ENCODE results near the gene MYMK.
"Not testable (repeated sequence)": the region's sequence is repeated elsewhere in the genome, so short reads cannot be mapped to it uniquely, and the experiment has no call there.

Gene MYMK, protein sequence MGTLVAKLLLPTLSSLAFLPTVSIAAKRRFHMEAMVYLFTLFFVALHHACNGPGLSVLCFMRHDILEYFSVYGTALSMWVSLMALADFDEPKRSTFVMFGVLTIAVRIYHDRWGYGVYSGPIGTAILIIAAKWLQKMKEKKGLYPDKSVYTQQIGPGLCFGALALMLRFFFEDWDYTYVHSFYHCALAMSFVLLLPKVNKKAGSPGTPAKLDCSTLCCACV
- total RNA-seq = 0 reads per million in 4 donors

DNA sequence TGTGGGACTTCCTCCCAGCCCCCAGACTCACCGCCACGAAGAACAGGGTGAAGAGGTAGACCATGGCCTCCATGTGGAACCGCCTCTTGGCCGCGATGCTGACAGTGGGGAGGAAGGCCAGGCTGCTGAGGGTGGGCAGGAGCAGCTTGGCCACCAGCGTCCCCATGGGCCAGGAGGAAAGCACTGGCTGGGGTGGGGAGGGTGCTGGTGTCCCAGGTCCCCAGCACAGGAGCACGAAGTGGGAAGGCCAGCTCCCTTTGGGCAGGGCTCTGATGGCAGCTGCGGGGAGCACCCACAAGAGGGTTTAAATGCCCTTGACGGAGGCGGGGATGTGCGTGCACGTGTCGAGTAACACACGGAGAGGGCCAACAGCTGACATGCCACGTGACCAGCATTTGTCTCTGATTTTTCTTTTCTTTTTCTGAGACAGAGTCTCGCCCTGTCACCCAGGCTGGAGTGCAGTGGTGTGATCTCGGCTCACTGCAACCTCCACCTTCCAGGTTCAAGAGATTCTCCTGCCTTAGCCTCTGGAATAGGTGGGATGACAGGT is at the start of gene MYMK:
MYMK (minus strand) TSS at position 281 of the 550 bp plus-strand sequence; CDS start at position 166, 115 bp downstream.
- no peak for DNase-seq

DNA sequence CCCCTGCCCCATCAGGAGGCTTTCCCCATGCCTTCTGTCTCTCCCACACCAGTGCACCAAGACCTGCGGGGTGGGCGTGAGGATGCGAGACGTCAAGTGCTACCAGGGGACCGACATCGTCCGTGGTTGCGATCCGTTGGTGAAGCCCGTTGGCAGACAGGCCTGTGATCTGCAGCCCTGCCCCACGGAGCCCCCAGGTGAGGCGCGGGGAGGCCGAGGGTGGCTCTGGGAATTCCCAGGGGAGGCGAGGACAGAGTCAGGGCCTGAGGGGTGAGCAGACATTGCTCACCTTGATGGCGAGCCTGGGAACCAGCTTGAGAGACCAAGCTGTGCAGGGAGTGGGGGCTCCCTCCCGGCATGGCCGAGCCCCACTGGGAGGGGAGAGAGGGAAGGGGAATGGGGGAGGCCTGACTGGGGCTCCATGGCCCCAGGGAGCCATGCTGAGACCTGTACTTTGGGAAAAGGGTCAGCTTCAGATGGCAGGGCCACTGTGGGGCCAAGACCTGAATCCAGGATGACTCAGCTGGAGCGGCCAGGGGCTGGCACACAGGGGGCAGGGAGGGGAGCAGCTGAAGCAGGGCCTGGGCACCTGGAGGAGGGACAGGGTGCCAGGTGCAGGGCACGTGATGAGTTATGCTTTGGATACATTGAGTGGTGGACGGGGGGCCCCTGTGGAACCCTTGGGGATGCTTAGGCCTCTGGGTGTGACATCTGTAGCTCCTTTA is 49.2 kb upstream of the MYMK start:
- DNase-seq = no peak

DNA sequence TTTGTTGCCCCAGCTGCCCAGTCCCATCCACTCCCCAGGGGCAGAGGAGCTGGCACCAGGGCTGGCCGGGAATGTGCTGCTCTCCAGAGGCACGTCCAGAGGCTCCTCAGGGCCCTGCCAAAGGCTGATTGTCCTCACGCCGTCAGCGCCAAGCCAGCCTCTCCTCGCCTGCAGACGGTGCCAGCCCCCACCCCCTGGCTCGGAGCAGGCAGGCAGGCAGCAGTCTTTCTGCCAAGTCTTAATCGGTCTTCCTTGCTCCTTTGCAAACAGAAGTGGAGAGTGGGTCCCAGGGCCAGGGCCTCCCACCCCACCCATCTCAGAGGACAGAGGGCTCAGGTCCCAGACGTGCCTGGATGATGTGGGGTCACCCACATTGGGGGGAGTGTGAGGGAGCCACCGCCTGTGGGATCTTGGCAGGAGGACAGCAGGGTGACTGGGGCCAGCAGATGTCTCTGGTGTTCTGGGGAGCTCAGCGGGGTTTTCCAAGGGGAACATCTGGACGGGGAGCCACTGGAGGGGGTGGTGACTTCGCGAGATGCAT is 48.1 kb upstream of the MYMK start:
- no peak for DNase-seq

DNA sequence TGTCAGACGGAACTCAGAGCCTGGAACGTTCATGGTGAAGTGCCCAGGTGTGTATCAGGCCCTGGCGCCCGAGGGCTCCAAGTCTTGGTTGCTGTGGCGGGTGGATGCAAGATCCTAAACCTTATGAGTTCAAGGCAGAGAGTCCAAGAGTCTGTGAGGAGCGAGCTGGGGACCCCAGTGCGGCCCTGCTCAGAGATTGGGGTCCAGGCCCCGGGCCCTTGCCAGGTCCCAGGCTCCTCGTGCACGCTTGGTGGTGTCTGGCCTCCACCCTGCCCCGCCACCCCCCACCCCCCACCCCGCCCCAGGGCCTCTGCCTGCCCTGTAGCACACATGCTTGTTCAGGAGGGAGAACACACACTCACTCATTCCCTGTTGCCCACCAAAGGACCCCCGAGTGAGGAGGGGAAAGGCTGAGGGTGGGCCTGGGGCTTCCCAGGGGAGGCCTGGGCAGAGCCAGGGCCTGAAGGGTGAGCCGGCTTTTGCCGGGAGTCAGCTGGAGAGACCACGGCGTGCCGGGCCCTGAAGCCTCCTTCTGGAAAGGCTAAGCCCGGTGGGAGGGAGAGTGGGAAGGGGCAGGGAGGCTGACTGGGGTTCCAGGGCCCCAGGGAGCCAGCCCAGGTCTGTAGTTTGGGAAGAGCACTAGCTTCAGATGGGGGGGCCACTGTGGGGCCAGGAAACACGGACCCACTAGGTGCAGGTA is 47.3 kb upstream of the MYMK start:
- no peak for DNase-seq

DNA sequence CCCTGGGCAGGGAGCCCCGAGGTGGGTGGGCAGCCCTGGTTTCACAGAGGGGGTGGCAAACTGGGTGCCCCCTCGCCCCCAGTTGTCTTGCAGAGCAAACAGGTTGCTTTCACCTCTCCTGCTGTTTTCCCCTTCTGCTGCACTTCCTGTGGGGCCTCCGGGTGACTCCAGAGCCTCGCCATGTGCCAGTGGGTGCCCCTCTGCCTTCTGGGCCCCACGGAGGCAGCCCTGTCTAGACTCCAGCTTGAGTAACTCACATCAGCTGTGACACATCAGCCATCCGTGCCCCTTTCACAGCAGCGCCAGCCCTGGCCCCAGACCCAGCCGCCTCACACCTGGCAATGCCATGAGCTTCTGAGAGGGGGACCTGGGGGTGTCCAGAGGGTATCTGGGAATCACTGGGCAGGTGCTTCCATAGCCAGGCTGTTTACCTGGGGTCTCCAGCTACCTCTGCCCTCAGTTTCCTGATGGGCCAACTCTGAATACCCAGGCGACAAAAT is 46.7 kb upstream of the MYMK start:
- DNase-seq = no peak

DNA sequence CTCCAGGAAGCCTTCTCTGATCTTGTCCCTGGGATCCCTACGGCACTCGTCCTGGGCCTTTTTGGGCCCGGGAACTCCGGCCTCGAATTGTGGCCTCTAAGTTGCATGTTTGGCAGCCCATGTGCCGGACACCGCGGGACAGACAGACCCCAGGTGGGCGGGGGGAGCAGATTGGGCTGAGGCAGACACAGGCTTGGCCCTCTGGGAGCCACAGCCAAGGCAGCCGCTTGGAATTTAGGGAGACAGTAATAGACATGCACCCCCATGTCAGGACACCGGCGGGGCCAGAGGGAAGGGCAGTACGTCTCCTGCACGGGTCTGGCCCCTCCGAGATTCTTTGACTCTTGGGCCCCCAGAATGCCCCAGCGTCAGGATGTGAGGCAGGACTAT is 45.9 kb upstream of the MYMK start:
- no peak for DNase-seq

DNA sequence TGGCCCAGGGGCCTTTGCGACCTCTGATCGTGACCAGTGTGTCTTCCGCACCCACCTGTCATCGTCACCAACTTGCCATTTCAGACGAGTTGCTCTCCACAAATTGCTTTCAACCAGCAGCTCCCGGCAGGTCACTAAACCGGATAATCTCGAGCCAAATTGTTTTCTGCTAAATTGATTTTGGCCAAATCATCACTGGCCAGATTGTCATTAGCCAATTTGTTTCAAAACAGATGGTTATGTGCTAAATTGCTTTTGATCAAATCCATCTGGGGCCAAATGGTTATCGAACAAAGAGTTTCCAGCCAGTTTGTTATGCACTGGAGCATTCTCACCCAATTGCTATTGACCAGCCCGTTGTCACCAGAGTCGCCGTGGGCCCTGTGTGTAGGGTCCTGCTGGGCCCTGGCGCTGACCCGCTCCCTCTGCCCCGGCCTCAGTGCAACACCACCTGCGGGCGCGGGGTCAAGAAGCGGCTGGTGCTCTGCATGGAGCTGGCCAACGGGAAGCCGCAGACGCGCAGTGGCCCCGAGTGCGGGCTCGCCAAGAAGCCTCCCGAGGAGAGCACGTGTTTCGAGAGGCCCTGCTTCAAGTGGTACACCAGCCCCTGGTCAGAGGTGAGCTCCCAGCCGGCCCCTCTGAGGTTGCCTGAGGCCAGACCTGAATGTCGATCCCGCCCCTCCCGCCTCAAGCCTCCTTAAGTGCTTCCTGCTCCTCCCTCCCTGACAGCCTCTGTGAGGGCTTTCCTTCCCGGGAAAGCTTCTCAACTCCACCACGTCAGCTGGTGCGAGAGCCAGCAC is 45.3 kb upstream of the MYMK start:
- no peak for DNase-seq

DNA sequence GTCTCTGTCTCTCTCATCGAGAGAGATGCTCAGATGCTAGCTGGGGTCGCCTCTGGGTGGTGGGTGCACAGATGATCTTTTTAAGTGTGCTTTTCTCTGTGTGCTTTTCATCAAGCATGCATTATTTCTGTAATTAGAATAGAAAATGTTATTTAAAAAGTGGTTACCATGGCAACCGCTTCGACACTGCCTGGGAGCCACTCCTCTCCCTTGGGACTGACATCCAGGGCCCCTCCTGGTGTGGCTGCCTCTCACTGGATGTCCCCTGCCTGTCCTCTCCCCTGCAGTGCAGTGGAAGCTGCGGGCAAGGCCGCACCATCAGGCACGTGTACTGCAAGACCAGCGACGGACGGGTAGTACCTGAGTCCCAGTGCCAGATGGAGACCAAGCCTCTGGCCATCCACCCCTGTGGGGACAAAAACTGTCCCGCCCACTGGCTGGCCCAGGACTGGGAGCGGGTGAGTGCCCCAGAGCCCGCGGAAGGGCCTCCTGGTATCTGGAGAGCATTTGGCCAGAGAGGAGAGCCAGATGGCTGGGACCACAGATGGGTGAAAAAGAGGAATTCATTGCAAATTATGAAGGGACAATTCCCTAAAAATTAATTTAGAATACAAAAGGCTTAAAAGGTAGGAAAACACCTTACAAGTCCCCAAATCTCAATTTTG is 44.5 kb upstream of the MYMK start:
- no peak for DNase-seq

DNA sequence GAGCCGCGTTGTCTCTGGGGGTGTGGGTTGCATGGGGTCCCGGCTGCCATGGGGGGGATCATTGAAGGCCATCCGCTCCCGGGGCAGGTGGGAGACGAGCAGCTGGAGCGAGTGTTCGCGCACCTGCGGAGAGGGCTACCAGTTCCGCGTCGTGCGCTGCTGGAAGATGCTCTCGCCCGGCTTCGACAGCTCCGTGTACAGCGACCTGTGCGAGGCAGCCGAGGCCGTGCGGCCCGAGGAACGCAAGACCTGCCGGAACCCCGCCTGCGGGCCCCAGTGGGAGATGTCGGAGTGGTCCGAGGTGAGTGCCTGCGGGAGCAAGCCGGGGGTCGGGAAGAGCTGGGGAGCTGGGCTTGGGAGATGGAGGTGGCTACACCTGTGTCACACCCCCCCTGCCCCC is 43.4 kb upstream of the MYMK start:
- DNase-seq = no peak

DNA sequence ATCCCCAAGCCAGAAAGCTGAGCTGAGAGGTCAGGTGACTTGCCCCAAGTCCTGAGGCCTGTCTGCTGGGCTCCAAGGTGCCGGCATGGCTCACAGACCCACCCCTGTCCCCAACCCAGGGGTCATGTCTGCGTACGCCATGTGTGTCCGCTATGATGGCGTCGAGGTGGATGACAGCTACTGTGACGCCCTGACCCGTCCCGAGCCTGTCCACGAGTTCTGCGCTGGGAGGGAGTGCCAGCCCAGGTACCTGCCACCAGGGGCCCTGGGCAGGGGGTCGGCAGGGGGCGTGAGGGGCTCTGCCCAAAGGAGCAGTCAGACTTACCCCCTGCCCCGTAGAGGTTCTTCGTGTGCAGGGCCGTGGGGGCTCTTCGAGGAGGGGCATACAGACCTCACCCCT is 42.1 kb upstream of the MYMK start:
- no peak for DNase-seq

DNA sequence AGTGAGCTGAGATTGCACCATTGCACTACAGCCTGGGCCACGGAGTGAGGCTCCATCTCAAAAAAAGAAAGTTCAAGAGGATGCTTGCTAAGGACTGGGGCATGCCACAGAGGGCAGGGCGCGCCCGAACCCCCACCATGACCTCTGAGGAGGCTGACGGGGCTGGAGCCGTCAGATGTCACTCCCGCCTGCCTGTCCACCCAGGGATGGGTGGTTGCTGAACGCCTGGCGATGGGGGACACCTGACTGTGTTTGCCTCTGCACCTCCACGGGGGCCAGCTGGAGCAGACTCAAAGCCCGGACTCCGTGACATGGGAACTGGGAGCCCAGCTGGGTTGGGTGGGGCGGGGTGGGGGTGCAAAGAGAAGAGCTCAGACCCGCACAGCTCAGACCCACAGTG is 41.6 kb upstream of the MYMK start:
- DNase-seq = no peak

DNA sequence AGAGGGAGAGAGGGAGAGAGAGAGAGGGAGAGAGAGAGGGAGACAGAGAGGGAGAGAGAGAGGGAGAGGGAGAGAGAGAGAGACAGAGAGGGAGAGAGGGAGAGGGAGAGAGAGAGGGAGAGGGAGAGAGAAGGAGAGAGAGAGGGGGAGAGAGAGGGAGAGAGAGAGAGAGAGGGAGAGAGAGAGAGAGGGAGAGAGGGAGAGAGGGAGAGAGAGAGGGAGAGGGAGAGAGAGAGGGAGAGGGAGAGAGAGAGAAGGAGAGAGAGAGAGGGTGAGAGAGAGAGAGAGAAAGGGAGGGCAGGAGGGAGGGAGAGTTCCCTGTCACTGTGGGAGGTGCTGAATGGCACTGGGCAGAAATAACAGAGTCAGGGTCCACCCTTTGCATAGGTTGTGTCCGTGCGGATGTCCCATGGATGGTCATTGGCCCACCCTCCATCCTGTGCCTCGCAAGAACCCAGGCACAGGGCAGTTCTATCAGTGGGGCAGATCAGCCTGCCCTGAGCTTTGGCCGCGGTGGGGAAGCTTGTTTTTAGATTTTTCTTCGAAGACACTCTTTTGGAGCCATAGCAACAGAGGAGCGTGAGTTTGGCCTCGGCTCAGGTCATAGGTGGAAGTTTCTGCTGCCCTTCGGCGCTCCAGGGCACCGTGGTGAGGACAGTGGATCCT is 39.8 kb upstream of the MYMK start:
- DNase-seq = no peak

DNA sequence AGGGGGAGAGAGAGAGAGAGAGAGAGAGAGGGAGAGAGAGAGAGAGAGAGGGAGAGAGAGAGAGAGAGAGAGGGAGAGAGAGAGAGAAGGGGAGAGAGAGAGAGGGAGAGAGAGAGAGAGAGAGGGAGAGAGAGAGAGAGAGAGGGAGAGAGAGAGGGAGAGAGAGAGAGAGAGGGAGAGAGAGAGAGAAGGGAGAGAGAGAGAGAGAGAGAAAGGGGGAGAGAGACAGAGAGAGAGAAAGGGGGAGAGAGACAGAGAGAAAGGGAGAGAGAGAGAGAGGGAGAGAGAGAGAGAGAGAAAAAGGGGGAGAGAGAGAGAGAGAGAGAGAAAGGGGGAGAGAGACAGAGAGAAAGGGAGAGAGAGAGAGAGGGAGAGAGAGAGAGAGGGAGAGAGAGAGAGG is 39.1 kb upstream of the MYMK start:
- not testable (repeated sequence) for DNase-seq

DNA sequence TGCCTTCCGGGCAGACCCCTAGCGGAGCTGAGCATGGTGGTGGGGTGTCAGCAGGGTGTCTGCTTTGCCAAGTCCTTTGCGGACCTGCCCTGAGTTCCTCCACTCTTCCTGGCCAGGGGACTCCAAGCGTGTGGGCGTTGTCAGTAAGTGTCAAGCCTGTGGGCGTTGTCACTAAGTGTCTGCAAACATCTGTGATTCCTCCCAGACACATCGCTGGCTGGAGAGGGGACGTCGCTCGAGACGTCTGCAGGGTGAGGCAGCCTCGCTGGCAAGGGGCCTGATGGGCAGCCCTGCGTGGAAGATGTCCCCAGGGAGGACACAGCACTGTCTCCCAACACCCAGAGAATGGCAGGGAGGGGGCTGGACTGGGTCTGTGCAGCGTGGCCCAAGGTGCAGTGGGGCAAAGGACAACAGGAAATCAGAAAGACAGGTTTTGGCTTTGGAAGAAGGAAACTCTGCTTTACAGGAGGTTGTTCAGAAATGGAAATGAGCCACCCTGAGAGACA is 38.6 kb upstream of the MYMK start:
- DNase-seq = no peak

DNA sequence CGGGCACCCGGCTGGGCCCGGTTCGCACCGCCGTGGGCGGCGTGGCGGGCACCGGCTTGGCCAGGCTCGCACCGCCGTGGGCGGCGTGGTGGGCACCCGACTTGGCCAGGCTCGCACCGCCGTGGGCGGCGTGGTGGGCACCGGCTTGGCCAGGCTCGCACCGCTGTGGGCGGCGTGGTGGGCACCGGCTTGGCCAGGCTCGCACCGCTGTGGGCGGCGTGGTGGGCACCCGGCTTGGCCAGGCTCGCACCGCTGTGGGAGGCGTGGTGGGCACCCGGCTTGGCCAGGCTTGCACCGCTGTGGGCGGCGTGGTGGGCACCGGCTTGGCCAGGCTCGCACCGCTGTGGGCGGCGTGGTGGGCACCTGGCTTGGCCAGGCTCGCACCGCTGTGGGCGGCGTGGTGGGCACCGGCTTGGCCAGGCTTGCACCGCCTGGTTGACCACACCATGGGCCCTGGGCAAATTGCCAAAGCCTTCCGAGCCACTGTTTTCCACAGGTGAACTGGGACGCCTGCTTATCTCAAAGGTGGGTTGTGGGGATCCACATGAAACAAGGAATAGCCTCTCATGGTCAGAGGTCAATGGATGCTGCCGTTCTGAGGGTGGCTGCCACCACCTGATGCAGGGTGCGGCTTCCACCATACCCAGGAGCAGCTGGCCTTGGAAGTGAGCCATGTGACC is 38.0 kb upstream of the MYMK start:
- no peak for DNase-seq

DNA sequence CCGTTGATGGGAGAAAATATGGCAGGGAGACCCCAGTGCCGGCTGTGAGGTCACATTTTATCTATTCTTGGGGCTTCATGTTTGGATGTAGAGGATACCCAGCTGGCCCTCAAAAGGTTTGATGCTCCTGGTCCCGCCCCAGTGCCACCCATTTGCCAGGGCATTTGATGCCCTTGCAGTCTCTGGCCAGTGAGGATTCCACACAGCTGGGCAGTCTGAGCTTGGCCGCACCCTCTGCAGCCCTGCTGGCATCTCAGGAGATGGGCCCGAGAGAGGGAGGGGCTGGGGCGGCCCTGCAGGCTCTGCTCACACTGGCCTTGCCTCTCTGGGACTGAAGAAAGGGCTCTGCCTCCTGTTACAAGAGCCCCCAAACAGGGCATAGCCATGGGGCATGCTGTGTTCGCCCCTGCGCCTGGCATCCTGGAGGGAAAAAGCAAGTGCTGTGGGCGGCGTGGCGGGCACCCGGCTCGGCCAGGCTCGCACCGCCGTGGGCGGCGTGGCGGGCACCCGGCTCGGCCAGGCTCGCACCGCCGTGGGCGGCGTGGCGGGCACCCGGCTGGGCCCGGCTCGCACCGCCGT is 37.3 kb upstream of the MYMK start:
- no peak for DNase-seq

DNA sequence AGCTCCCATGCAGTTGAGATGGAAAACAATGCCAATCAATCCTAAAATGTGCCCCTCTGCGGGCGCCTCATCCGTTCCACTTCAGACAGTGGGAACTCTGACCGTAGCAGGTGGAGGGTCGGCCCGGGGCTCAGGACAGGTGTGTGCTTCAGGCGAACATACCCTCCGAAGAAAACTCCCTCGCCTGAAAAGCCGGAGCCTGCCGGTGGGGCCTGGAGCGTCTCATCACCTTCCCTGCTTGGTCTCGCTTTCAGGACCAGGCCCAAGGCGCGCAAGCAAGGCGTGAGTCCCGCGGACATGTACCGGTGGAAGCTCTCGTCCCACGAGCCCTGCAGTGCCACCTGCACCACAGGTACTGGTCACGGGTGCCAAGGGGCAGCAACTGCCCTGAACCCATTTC is 36.2 kb upstream of the MYMK start:
- no peak for DNase-seq

DNA sequence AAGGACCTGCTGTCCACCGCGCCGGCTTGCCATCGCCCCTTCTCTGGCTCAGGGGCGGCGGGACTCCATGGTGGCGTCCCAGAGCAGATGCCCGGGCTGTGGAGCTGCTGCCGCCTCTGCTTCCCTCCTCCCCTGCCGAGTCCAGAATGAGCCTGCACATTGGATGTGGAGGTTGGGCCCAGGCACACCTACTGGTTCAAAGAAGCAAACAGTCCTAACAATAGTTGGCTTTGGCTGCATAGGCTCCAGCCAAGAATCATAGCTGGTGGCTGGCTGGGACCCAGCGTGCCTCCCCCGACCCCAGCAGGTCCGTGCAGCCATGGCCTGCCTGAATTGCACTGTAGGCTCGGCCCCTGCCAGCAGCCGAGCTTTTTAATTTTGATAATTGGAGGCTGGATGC is 35.6 kb upstream of the MYMK start:
- no peak for DNase-seq

DNA sequence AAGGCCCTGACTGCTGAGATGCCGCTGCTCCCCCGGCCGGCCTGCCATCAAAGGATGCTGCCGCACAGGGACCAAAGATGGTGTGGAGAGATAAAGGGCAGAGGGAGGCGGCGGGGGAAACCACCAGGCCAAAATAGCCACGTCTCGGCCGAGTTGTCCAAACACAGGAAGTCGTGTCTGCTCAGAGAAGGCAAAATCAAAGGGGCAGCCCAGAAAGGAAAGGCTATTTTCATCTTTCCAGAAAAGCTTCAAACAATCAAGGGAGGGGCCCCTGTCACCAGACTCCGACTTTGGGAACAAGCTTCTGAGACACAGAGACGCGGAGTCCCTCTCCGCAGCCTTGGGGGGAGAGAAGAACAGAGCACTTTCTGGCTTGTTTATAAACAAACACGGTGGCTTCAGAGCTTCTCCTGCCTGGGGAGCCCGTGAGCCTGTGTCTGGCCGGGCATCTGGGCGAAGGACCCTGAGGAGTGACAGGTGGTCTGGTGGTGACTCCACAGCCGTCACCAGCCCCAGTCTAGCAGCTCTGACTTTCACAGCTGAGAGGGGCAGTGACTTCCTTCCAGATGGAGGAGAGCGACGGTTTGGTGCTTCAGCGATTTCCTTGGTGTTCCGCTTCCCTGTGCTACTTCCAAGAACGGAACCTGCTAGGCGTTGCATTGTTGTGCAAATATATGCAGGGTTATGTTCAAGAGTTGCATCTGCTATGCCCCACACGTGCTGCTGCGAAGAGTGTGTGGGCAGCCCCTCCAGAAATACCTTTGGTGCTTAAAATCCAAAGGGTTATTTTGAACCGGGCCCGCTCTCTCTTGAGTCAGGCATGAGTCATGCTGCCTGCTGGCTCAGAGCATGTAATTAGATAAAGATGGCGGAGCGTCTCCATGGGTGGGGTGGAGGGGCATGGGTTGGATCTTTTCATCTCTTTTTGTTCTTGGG is 33.7 kb upstream of the MYMK start:
- DNase-seq = no peak
